Panc1 (cell line): ENCODE data around the gene TPD52L1. TPM values are rescaled to one million over a fixed set of nuclear protein-coding genes. Genes with fewer than 3 reads are reported as not detected.

Source experiments
- ATAC-seq: fragments of 200-7000 bp; cut with Tn5 transposase; 2 replicates; pipeline ENCODE4 v1.9.1; 2020; ENCODE audit warnings: mild to moderate bottlenecking, moderate library complexity
- BruUV-seq: library from RNA; stranded (reverse); fragments of 400-500 nt; replicated peaks from 2 replicates; lab custom pipeline; 2021; lab: Mats Ljungman, UMichigan
- CTCF ChIA-PET: fragments of 300-600 bp; sonication (Branson Sonifier 250); formaldehyde crosslinking; loops from one replicate; lab custom pipeline; 2022; ENCODE audit warnings: antibody characterized with exemption; lab: Charles Lee
- POLR2A ChIA-PET: fragments of 300-600 bp; sonication (Branson Sonifier 250); formaldehyde crosslinking; loops from one replicate; lab custom pipeline; 2022; ENCODE audit warnings: antibody characterized with exemption; lab: Charles Lee
- DNase-seq: peaks from one replicate; pipeline ENCODE4 v3.0.0-alpha.2; 2010; ENCODE audit warnings: low read depth, low spot score
- H3K27ac ChIP-seq: 2 replicates; pipeline ENCODE4 v1.5.1; 2011; ENCODE audit warnings: mild to moderate bottlenecking, low read length, inconsistent platforms
- H3K27me3 ChIP-seq: fragments of 200-500 bp; sonication (Bioruptor generic); 2 replicates; pipeline ENCODE4 v1.6.0; 2014; ENCODE audit warnings: low read length, inconsistent platforms; ENCODE audit not compliant: control insufficient read depth, insufficient read depth
- H3K36me3 ChIP-seq: fragments of 200-500 bp; sonication (Bioruptor generic); 2 replicates; pipeline ENCODE4 v1.5.1; 2014; ENCODE audit warnings: inconsistent platforms, mild to moderate bottlenecking, low read length, moderate library complexity; ENCODE audit not compliant: control insufficient read depth, insufficient read depth
- H3K4me1 ChIP-seq: 2 replicates; pipeline ENCODE4 v1.5.1; 2011; ENCODE audit warnings: inconsistent platforms, mild to moderate bottlenecking, low read length, moderate library complexity; ENCODE audit not compliant: control insufficient read depth, insufficient read depth
- H3K4me3 ChIP-seq, 2 experiments: 2 replicates each; pipeline ENCODE4 v1.5.1; 2011 to 2012; ENCODE audit warnings: low read depth in 2 of 2, low read length in 2 of 2, mild to moderate bottlenecking in 2 of 2, inconsistent platforms in 1 of 2, moderate library complexity in 1 of 2
- H3K9me3 ChIP-seq: fragments of 200-500 bp; sonication (Bioruptor generic); 2 replicates; pipeline ENCODE4 v1.5.1; 2014; ENCODE audit warnings: low read depth, mild to moderate bottlenecking, inconsistent platforms, low read length, moderate library complexity; ENCODE audit not compliant: control insufficient read depth, insufficient read depth
- CTCF ChIP-seq: fragments of 450-650 bp; IDR thresholded peaks from 2 replicates; pipeline ENCODE4 v1.5.1; 2017; ENCODE audit warnings: mild to moderate bottlenecking
- POLR2AphosphoS5 ChIP-seq: IDR thresholded peaks from 2 replicates; pipeline ENCODE4 v1.6.1; 2012; ENCODE audit warnings: mild to moderate bottlenecking, low read depth, low read length, moderate library complexity
- REST ChIP-seq, 2 experiments: IDR thresholded peaks; 2 replicates each; pipeline ENCODE4 v1.6.1; 2011 to 2012; ENCODE audit warnings: low read depth in 2 of 2, control low read depth in 1 of 2, low read length in 1 of 2, mild to moderate bottlenecking in 1 of 2, moderate library complexity in 1 of 2; ENCODE audit not compliant: insufficient read depth in 1 of 2
- SIN3A ChIP-seq: IDR thresholded peaks from 2 replicates; pipeline ENCODE4 v1.6.1; 2012; ENCODE audit warnings: low read depth, mild to moderate bottlenecking, low read length, moderate library complexity, borderline replicate concordance; ENCODE audit not compliant: insufficient read depth
- TCF7L2 ChIP-seq: IDR thresholded peaks from 2 replicates; pipeline ENCODE4 v1.6.1; 2011; ENCODE audit warnings: mild to moderate bottlenecking, low read depth, low read length, inconsistent platforms
- in situ Hi-C: cut with HindIII; loops from 2 replicates; pipeline ENCODE4 v1.10.0; 2016; ENCODE audit warnings: low sequenced_read_pairs, low pct_unique_long_range_greater_than_20kb
- intact Hi-C: fragments of 100-400 bp; cut with micrococcal nuclease; formaldehyde crosslinking; loops from one replicate; pipeline ENCODE4 v1.10.0; 2022; ENCODE audit not compliant: unreplicated experiment
- total RNA-seq: library from RNA; stranded (reverse); gene quantifications from one replicate; pipeline ENCODE4 v1.2.1, GENCODE V29; 2021; ENCODE audit not compliant: unreplicated experiment

TPD52L1 gene
- total RNA-seq, 1 experiment from 2014 or later = 2.9 TPM

GRCh38 chr6:125144822-125145221, 8.8 kb upstream of the TPD52L1 start:
- no TSS peak for BruUV-seq
- Histone ChIP-seq H3K36me3 (no peaks in the 10 kb centered on the region), H3K9me3 (no peaks in the 10 kb centered on the region), H3K4me3 (no peak overlapping the region), H3K27me3 (peaks cover 11% of the 10 kb centered on the region; the same call in 1 of the 2 replicates), H3K27ac (no peak overlapping the region), H3K4me1 (no peaks in the 10 kb centered on the region)
- POLR2A ChIA-PET = no interaction called here
- TF ChIP-seq SIN3A (no peak), CTCF (no peak), POLR2AphosphoS5 (no peak), TCF7L2 (no peak), REST (IDR thresholded peaks at IDR 0.05; ENCODE audit: insufficient read depth in 1 of 2, low read depth in 2 of 2, low read length in 1 of 2) (no peak)
- in situ Hi-C loops (no loop called here), intact Hi-C loops (no loop called here)
- ATAC-seq (no peak), DNase-seq (no peak)
- CTCF ChIA-PET = no interaction called here

- Histone ChIP-seq H3K9me3 (no peaks in the 10 kb centered on the region), H3K4me3 (no peak overlapping the region), H3K27ac (no peak overlapping the region), H3K27me3 (peaks cover 39% of the 10 kb centered on the region), H3K36me3 (no peaks in the 10 kb centered on the region; the same call in 1 of the 2 replicates), H3K4me1 (no peaks in the 10 kb centered on the region)
- CTCF ChIA-PET = no interaction called here
- DNase-seq = no peak
- POLR2A ChIA-PET = no interaction called here
- no TSS peak for BruUV-seq
- no peak for TF ChIP-seq TCF7L2
- no peak for TF ChIP-seq POLR2AphosphoS5
- no peak for TF ChIP-seq REST (IDR thresholded peaks at IDR 0.05; ENCODE audit: insufficient read depth in 1 of 2, low read depth in 2 of 2, low read length in 1 of 2)
- no peak for TF ChIP-seq CTCF
- TF ChIP-seq SIN3A = no peak
- intact Hi-C loops = loop anchor here (5.0 kb wide), 1 partner anchor 618 kb away; no protein-coding TSS in a partner anchor
- ATAC-seq = no peak
- in situ Hi-C loops = no loop called here
These were observed 4.1 kb upstream of the TPD52L1 start for GRCh38 chr6:125149256-125150144.
